ENCODE data around the gene STEAP3. TPM values are rescaled to one million over a fixed set of nuclear protein-coding genes. Genes with fewer than 3 reads are reported as not detected.

The STEAP3 gene
- total and polyA plus RNA-seq, 12 donors = 5.0 to 18.2 (median 7.4) TPM

GRCh38 chr2:119195001-119195400, 28.6 kb upstream of the STEAP3 start:
- WGBS, 2 donors = 88% methylated on average over 5 of the region's 5 CpGs
- TF ChIP-seq CTCF (IDR thresholded peaks at IDR 0.05) = no peak
- Histone ChIP-seq H3K4me3 (no peak overlapping the region), H3K27me3 (peaks cover 0 to 29% (median 4%) of the 10 kb centered on the region in 7 donors), H3K4me1 (peaks cover 0 to 5% (median 0%) of the 10 kb centered on the region in 9 donors), H3K9me3 (no peaks in the 10 kb centered on the region), H3K36me3 (no peaks in the 10 kb centered on the region), H3K27ac (no peak overlapping the region)
- intact Hi-C loops (cut with DNase I) = no loop called here
- no peak for ATAC-seq
- DNase-seq = no peak

- 25 to 37% methylated on average over 2 of the region's 2 CpGs for WGBS, 2 donors
- H3K4me3 ChIP-seq = no peak overlapping the region
- ATAC-seq (no peak), DNase-seq (no peak)
- intact Hi-C loops (cut with DNase I) = no loop called here
- peaks cover 0 to 5% (median 0%) of the 10 kb centered on the region in 9 donors for H3K4me1 ChIP-seq
- no peaks in the 10 kb centered on the region for H3K36me3 ChIP-seq
- no peaks in the 10 kb centered on the region for H3K9me3 ChIP-seq
- H3K27ac ChIP-seq = no peak overlapping the region
- H3K27me3 ChIP-seq = peaks cover 0 to 32% (median 9%) of the 10 kb centered on the region in 7 donors
- no peak for TF ChIP-seq CTCF (IDR thresholded peaks at IDR 0.05)
Measured at GRCh38 chr2:119195887-119196286, 27.7 kb upstream of the STEAP3 start.

GRCh38 chr2:119196301-119197125, 27.1 kb upstream of the STEAP3 start:
- DNase-seq (no peak), ATAC-seq (no peak)
- H3K4me1 ChIP-seq = peaks cover 0 to 5% (median 0%) of the 10 kb centered on the region in 9 donors
- no peaks in the 10 kb centered on the region for H3K36me3 ChIP-seq
- no peak for TF ChIP-seq CTCF (IDR thresholded peaks at IDR 0.05)
- intact Hi-C loops (cut with DNase I) = no loop called here
- no peaks in the 10 kb centered on the region for H3K9me3 ChIP-seq
- WGBS, 2 donors = 52 to 59% methylated on average over 7 of the region's 7 CpGs
- no peak overlapping the region for H3K27ac ChIP-seq
- H3K27me3 ChIP-seq = peaks cover 0 to 28% (median 9%) of the 10 kb centered on the region in 7 donors
- no peak overlapping the region for H3K4me3 ChIP-seq

GRCh38 chr2:119197126-119197405, 26.6 kb upstream of the STEAP3 start:
- H3K27me3 ChIP-seq = peaks cover 0 to 28% (median 9%) of the 10 kb centered on the region in 7 donors
- intact Hi-C loops (cut with DNase I) = no loop called here
- DNase-seq (no peak), ATAC-seq (no peak)
- no peak overlapping the region for H3K27ac ChIP-seq
- no peaks in the 10 kb centered on the region for H3K36me3 ChIP-seq
- no peaks in the 10 kb centered on the region for H3K9me3 ChIP-seq
- H3K4me3 ChIP-seq = no peak overlapping the region
- peaks cover 0 to 5% (median 0%) of the 10 kb centered on the region in 9 donors for H3K4me1 ChIP-seq
- TF ChIP-seq CTCF (IDR thresholded peaks at IDR 0.05) = no peak
